Activated T-helper 2 cell treated with anti-CD3 and anti-CD28 coated beads, Interferon-gamma antibody, Interleukin-2, Interleukin-4, amounts not matched to agents 10 μg/mL and 5 μg/mL and 100 μg/mL, durations not matched to agents 14 hours and 24 hours and 36 hours (primary cell): ENCODE measurements around the gene HIKESHI. TPM values are rescaled to one million over a fixed set of nuclear protein-coding genes. Genes with fewer than 3 reads are reported as not detected.

Experiments used
- DNase-seq: peaks from one replicate; pipeline ENCODE4 v3.0.0; 2021; ENCODE audit warnings: low spot score
- H3K27ac Mint-ChIP-seq: one replicate; pipeline ENCODE4 v1.8.0; 2021; ENCODE audit warnings: mixed read lengths
- H3K27me3 Mint-ChIP-seq: one replicate; pipeline ENCODE4 v1.8.0; 2021; ENCODE audit warnings: low read depth, mixed read lengths
- H3K36me3 Mint-ChIP-seq: one replicate; pipeline ENCODE4 v1.8.0; 2021; ENCODE audit warnings: low read depth, mixed read lengths
- H3K4me1 Mint-ChIP-seq: one replicate; pipeline ENCODE4 v1.8.0; 2021; ENCODE audit warnings: low read depth, mixed read lengths
- H3K4me3 Mint-ChIP-seq: one replicate; pipeline ENCODE4 v1.8.0; 2021; ENCODE audit warnings: low read depth, mild to moderate bottlenecking, moderate library complexity, mixed read lengths
- H3K9me3 Mint-ChIP-seq: one replicate; pipeline ENCODE4 v1.8.0; 2021; ENCODE audit warnings: mixed read lengths
- intact Hi-C: fragments of 100-400 bp; cut with micrococcal nuclease; formaldehyde crosslinking; loops from one replicate; pipeline ENCODE4 v1.15.1; 2023
- total RNA-seq: library from RNA; stranded (reverse); gene quantifications from 2 replicates; pipeline ENCODE4 v1.2.3, GENCODE V29; 2022

HIKESHI gene
- total RNA-seq, 1 donor from 2014 or later = 56.0 TPM

GRCh38 chr11:86390487-86390886, 88.4 kb downstream of the HIKESHI start:
- no peaks in the 10 kb centered on the region for H3K9me3 Mint-ChIP-seq
- H3K27me3 Mint-ChIP-seq = no peaks in the 10 kb centered on the region
- no peaks in the 10 kb centered on the region for H3K36me3 Mint-ChIP-seq
- intact Hi-C loops = no loop called here
- no peak overlapping the region for H3K27ac Mint-ChIP-seq
- H3K4me3 Mint-ChIP-seq = no peak overlapping the region
- H3K4me1 Mint-ChIP-seq = no peaks in the 10 kb centered on the region
- no peak for DNase-seq

- intact Hi-C loops = no loop called here
- peaks cover 3% of the 10 kb centered on the region for H3K4me1 Mint-ChIP-seq
- no peaks in the 10 kb centered on the region for H3K27me3 Mint-ChIP-seq
- no peak overlapping the region for H3K4me3 Mint-ChIP-seq
- no peak overlapping the region for H3K27ac Mint-ChIP-seq
- H3K36me3 Mint-ChIP-seq = no peaks in the 10 kb centered on the region
- no peak for DNase-seq
- no peaks in the 10 kb centered on the region for H3K9me3 Mint-ChIP-seq
Measured at GRCh38 chr11:86395061-86395551, 93.1 kb downstream of the HIKESHI start.

Other genes with a start within 250 kb of the HIKESHI start
- gene PICALM, start 233.2 kb upstream of the HIKESHI start, total RNA-seq = 193 and 213 TPM in 2 replicates
- gene EED, start 57.5 kb upstream of the HIKESHI start, total RNA-seq = 174 and 182 TPM in 2 replicates
- 0.83 and 1.5 TPM in 2 replicates for gene CCDC81, start 72.6 kb downstream of the HIKESHI start, total RNA-seq